Upper lobe of left lung (tissue), 6 donors: ENCODE results near the gene PANX2. TPM values are rescaled to one million over a fixed set of nuclear protein-coding genes. Genes with fewer than 3 reads are reported as not detected.

Experiments used
- ATAC-seq, 2 donors: fragments of 200-7000 bp; cut with Tn5 transposase; one replicate each; pipeline ENCODE4 v1.9.1; 2022; ENCODE audit warnings: mild to moderate bottlenecking in 2 of 2, moderate library complexity in 2 of 2; ENCODE audit not compliant: low FRiP score in 2 of 2
- DNase-seq, 2 donors: peaks; one replicate each; pipeline ENCODE4 v3.0.0-alpha.2; 2019 to 2020
- H3K27ac ChIP-seq, 4 donors: fragments of 200-600 bp; sonication (generic); one replicate each; pipeline ENCODE4 v1.5.1; 2016 to 2019
- H3K27me3 ChIP-seq, 4 donors: fragments of 200-600 bp; sonication (generic); one replicate each; pipeline ENCODE4 v1.5.1; 2017 to 2019
- H3K36me3 ChIP-seq, 4 donors: fragments of 200-600 bp; sonication (generic); one replicate each; pipeline ENCODE4 v1.5.1; 2016 to 2019
- H3K4me1 ChIP-seq, 4 donors: fragments of 200-600 bp; sonication (generic); one replicate each; pipeline ENCODE4 v1.5.1; 2018 to 2019
- H3K4me3 ChIP-seq, 4 donors: fragments of 200-600 bp; sonication (generic); one replicate each; pipeline ENCODE4 v1.5.1; 2017 to 2019; ENCODE audit warnings: mild to moderate bottlenecking in 2 of 4, moderate library complexity in 1 of 4
- H3K9me3 ChIP-seq, 4 donors: fragments of 200-600 bp; sonication (generic); one replicate each; pipeline ENCODE4 v1.5.1; 2018 to 2019
- CTCF ChIP-seq, 6 experiments: fragments of 450-650 bp in 4 of 6; fragments of 200-600 bp in 2 of 6; sonication (generic) in 2 of 6; IDR thresholded peaks; one replicate each; pipeline ENCODE4 v1.5.1; 2016 to 2019; ENCODE audit warnings: antibody characterized with exemption in 6 of 6
- EP300 ChIP-seq, 4 donors: sonication (generic); formaldehyde crosslinking; IDR thresholded peaks; one replicate each; pipeline ENCODE4 v1.5.1; 2017; ENCODE audit warnings: antibody characterized with exemption in 4 of 4, control low read depth in 2 of 4
- POLR2A ChIP-seq, 4 donors: fragments of 450-650 bp; IDR thresholded peaks; one replicate each; pipeline ENCODE4 v1.5.1; 2016 to 2017; ENCODE audit warnings: antibody characterized with exemption in 4 of 4, mild to moderate bottlenecking in 2 of 4
- POLR2AphosphoS5 ChIP-seq, 2 donors: sonication (generic); formaldehyde crosslinking; IDR thresholded peaks; one replicate each; pipeline ENCODE4 v1.5.1; 2017; ENCODE audit warnings: antibody characterized with exemption in 2 of 2
- WGBS, 2 donors: methylation state at CpG; one replicate each; pipeline ENCODE4 v1.1.5; 2017 to 2018; 5-methylcytosine and 5-hydroxymethylcytosine counted together
- total RNA-seq, 6 donors: library from RNA; depleted of rRNA in 4 of 6; stranded (reverse); fragments of >200 nt in 4 of 6; gene quantifications; one replicate each; pipeline versions ENCODE4 v1.1.0 to v1.2.1, GENCODE V29; 2016 to 2021
- donor health status: DM: no; HTN: no; CAD: no; lungs with moderate emphysema.
- donor health status: DM: no; HTN: yes; CAD: no; lungs with severe emphysema.

Gene PANX2
- total RNA-seq, 6 donors from 2014 or later = 1.9 to 16.8 (median 7.1) TPM

- DNase-seq (peak in 1 of 2 donors; percentile 65), ATAC-seq (no peak)
- TF ChIP-seq POLR2AphosphoS5 (IDR thresholded peaks at IDR 0.05) = no peak
- no peak for TF ChIP-seq CTCF (IDR thresholded peaks at IDR 0.05)
- no peak for TF ChIP-seq EP300 (IDR thresholded peaks at IDR 0.05)
- TF ChIP-seq POLR2A (IDR thresholded peaks at IDR 0.05) = no peak
- no peaks in the 10 kb centered on the region for H3K4me1 ChIP-seq
- no peaks in the 10 kb centered on the region for H3K27me3 ChIP-seq
- no peaks in the 10 kb centered on the region for H3K36me3 ChIP-seq
- H3K4me3 ChIP-seq = no peak overlapping the region
- H3K9me3 ChIP-seq = no peaks in the 10 kb centered on the region
- no peak overlapping the region for H3K27ac ChIP-seq
- 81 to 91% methylated on average over 17 to 24 of the region's 25 CpGs for WGBS, 2 donors
These were observed 17.3 kb upstream of the PANX2 start for GRCh38 chr22:50153056-50153755.

GRCh38 chr22:50153756-50154140 lies 16.8 kb upstream of the PANX2 start:
- H3K4me1 ChIP-seq = no peaks in the 10 kb centered on the region
- no peak for DNase-seq
- no peaks in the 10 kb centered on the region for H3K27me3 ChIP-seq
- TF ChIP-seq POLR2AphosphoS5 (IDR thresholded peaks at IDR 0.05) = no peak
- TF ChIP-seq EP300 (IDR thresholded peaks at IDR 0.05) = no peak
- TF ChIP-seq CTCF (IDR thresholded peaks at IDR 0.05) = no peak
- no peak for TF ChIP-seq POLR2A (IDR thresholded peaks at IDR 0.05)
- WGBS, 2 donors = 81 to 84% methylated on average over 5 to 6 of the region's 7 CpGs
- H3K36me3 ChIP-seq = no peaks in the 10 kb centered on the region
- ATAC-seq = no peak
- H3K27ac ChIP-seq = no peak overlapping the region
- H3K9me3 ChIP-seq = no peaks in the 10 kb centered on the region
- no peak overlapping the region for H3K4me3 ChIP-seq

GRCh38 chr22:50157709-50158375 lies 12.7 kb upstream of the PANX2 start:
- ATAC-seq = peak; percentile 56 to 89

GRCh38 chr22:50160947-50161346 lies 9.6 kb upstream of the PANX2 start:
- DNase-seq (no peak), ATAC-seq (no peak)
- WGBS, 2 donors = 78 to 87% methylated on average over 6 to 7 of the region's 7 CpGs
- Histone ChIP-seq H3K4me1 (no peaks in the 10 kb centered on the region), H3K36me3 (no peaks in the 10 kb centered on the region), H3K4me3 (no peak overlapping the region), H3K9me3 (no peaks in the 10 kb centered on the region), H3K27me3 (no peaks in the 10 kb centered on the region), H3K27ac (no peak overlapping the region)
- TF ChIP-seq POLR2AphosphoS5 (IDR thresholded peaks at IDR 0.05) (no peak), POLR2A (IDR thresholded peaks at IDR 0.05) (no peak), EP300 (IDR thresholded peaks at IDR 0.05) (no peak), CTCF (IDR thresholded peaks at IDR 0.05) (no peak)

More at GRCh38 chr22:50157709-50158375, 12.7 kb upstream of the PANX2 start:
- 67 to 69% methylated on average over 15 to 21 of the region's 21 CpGs for WGBS, 2 donors
- Histone ChIP-seq H3K36me3 (no peaks in the 10 kb centered on the region), H3K27me3 (no peaks in the 10 kb centered on the region), H3K9me3 (no peaks in the 10 kb centered on the region), H3K27ac (no peak overlapping the region), H3K4me1 (no peaks in the 10 kb centered on the region), H3K4me3 (no peak overlapping the region)
- peak; percentile 80 to 84 for DNase-seq
- TF ChIP-seq CTCF (IDR thresholded peaks at IDR 0.05) = no peak
- peak in 1 of 2 donors; percentile 8 for TF ChIP-seq POLR2AphosphoS5 (IDR thresholded peaks at IDR 0.05)
- TF ChIP-seq POLR2A (IDR thresholded peaks at IDR 0.05) = peak in 1 of 4 donors; percentile 24
- no peak for TF ChIP-seq EP300 (IDR thresholded peaks at IDR 0.05)
